Cardiac muscle cell (in vitro differentiated cells and primary cell): ENCODE measurements around the gene AMPD3. TPM values are rescaled to one million over a fixed set of nuclear protein-coding genes. Genes with fewer than 3 reads are reported as not detected.

ENCODE experiments used
- DNase-seq, 2 donors: peaks; one replicate each; pipeline versions ENCODE4 v3.0.0 to v3.0.0-alpha.2; 2010 to 2017; ENCODE audit warnings: low read depth in 1 of 2, low spot score in 1 of 2
- H3K27ac ChIP-seq: fragments of 200-600 bp; sonication (generic); 2 replicates; pipeline ENCODE4 v1.5.1; 2016
- H3K27me3 ChIP-seq: fragments of 200-600 bp; sonication (generic); 2 replicates; pipeline ENCODE4 v1.6.0; 2016; ENCODE audit warnings: control low read depth
- H3K36me3 ChIP-seq: fragments of 200-600 bp; sonication (generic); 2 replicates; pipeline ENCODE4 v1.5.1; 2016; ENCODE audit warnings: control low read depth
- H3K4me1 ChIP-seq: fragments of 200-600 bp; sonication (generic); 2 replicates; pipeline ENCODE4 v1.8.1; 2017; ENCODE audit warnings: low read depth, mild to moderate bottlenecking, mixed run types
- H3K4me3 ChIP-seq: fragments of 200-600 bp; sonication (generic); 2 replicates; pipeline ENCODE4 v1.5.1; 2016; ENCODE audit warnings: mild to moderate bottlenecking
- H3K9me3 ChIP-seq: fragments of 200-600 bp; sonication (generic); 2 replicates; pipeline ENCODE4 v1.5.1; 2017; ENCODE audit warnings: low read depth, mild to moderate bottlenecking, control low read depth
- polyA plus RNA-seq: library from polyadenylated mRNA; unstranded; fragments of >200 nt; fragmentation: Nextera tagmentation; extraction: Ambion mirVana; gene quantifications from 2 replicates; pipeline ENCODE4 v1.2.1, GENCODE V29; 2016
- total RNA-seq: library from RNA; depleted of rRNA; stranded (reverse); fragments of >200 nt; gene quantifications from 2 replicates; pipeline ENCODE4 v1.2.3, GENCODE V29; 2016
- TF ChIP-seq, protein P1 (sequence below): IDR thresholded peaks from 2 replicates; pipeline ENCODE4 v1.5.1; 2012; ENCODE audit warnings: low read depth, mild to moderate bottlenecking, low read length

The AMPD3 gene
- total and polyA plus RNA-seq, 2 experiments from 2014 or later = 2.9 to 3.3 TPM

- H3K27ac ChIP-seq = no peak overlapping the region
- H3K27me3 ChIP-seq = peaks cover 59% of the 10 kb centered on the region
- H3K36me3 ChIP-seq = no peaks in the 10 kb centered on the region
- H3K9me3 ChIP-seq = no peaks in the 10 kb centered on the region
- peaks cover 15% of the 10 kb centered on the region for H3K4me1 ChIP-seq
- peak; percentile 41 to 50 for DNase-seq
- TF ChIP-seq, protein P1, sequence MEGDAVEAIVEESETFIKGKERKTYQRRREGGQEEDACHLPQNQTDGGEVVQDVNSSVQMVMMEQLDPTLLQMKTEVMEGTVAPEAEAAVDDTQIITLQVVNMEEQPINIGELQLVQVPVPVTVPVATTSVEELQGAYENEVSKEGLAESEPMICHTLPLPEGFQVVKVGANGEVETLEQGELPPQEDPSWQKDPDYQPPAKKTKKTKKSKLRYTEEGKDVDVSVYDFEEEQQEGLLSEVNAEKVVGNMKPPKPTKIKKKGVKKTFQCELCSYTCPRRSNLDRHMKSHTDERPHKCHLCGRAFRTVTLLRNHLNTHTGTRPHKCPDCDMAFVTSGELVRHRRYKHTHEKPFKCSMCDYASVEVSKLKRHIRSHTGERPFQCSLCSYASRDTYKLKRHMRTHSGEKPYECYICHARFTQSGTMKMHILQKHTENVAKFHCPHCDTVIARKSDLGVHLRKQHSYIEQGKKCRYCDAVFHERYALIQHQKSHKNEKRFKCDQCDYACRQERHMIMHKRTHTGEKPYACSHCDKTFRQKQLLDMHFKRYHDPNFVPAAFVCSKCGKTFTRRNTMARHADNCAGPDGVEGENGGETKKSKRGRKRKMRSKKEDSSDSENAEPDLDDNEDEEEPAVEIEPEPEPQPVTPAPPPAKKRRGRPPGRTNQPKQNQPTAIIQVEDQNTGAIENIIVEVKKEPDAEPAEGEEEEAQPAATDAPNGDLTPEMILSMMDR = peak; percentile 56
- H3K4me3 ChIP-seq = peak overlapping the region; percentile 31
These were observed 4.3 kb upstream of the AMPD3 start for GRCh38 chr11:10450462-10451425.

DNA sequence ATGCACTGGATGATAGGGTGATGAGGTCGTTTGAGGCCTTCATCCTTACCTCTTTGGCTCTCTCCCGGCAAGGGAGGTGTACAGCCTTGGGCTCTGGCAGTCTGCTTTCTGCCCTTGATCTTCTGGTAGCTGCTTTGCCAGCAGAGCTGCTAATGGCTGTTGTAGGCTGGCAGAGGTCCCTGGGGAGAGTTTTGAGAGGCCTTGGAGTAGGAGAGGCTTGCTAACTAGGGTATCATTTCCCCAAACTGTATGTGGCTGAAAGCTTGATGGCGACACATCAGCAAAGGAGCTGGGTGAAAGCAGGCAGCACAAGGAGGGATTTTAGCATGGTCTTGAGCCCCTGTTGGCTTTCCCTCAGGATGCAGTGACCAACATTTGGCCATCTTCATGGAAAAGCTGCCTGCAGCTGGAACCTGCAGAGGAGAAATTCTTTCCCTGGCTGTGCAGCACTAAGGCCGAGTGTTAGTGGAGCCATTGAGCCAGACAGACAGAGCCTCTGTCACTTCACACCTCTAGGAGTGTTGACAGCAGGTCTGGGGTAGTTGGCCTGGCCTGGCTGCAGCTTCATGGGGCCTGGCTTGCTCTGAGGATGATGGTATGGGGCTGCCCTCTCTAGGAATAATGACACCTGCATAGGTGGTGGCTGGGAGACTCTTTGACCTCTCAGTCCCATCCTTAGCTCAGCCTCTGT is 3.5 kb upstream of the AMPD3 start:
- no peaks in the 10 kb centered on the region for H3K36me3 ChIP-seq
- H3K4me1 ChIP-seq = peaks cover 21% of the 10 kb centered on the region
- TF ChIP-seq, protein P1 = no peak
- DNase-seq = peak in 1 of 2 donors; percentile 72
- H3K27me3 ChIP-seq = peaks cover 56% of the 10 kb centered on the region
- H3K9me3 ChIP-seq = no peaks in the 10 kb centered on the region
- no peak overlapping the region for H3K27ac ChIP-seq
- no peak overlapping the region for H3K4me3 ChIP-seq

- TF ChIP-seq, protein P1 = no peak
- Histone ChIP-seq H3K27ac (no peak overlapping the region), H3K27me3 (peaks cover 52% of the 10 kb centered on the region), H3K36me3 (no peaks in the 10 kb centered on the region), H3K4me1 (peaks cover 23% of the 10 kb centered on the region), H3K9me3 (no peaks in the 10 kb centered on the region), H3K4me3 (no peak overlapping the region)
- no peak for DNase-seq
These were observed 2.8 kb upstream of the AMPD3 start for GRCh38 chr11:10452211-10452767.

DNA sequence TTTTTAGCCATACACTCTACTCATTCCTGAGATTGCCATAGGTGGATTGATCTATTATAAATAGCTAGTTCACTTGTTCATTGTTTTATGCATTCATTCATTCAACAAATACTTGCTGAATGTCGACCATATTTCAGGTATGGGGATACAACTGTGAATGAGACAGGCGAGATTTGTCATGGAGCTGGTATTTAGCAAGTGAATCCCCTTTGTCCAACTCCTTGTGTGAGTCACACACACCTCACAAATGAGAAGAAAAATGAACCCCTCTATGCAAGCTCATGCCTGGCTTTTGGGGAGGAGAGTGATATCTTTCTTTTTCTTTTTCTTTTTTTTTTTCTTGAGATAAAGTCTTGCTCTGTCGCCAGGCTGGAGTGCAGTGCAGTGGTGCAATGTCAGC is 1.8 kb upstream of the AMPD3 start:
- no peak overlapping the region for H3K4me3 ChIP-seq
- TF ChIP-seq, protein P1 = no peak
- no peak overlapping the region for H3K27ac ChIP-seq
- H3K27me3 ChIP-seq = peaks cover 42% of the 10 kb centered on the region
- H3K9me3 ChIP-seq = no peaks in the 10 kb centered on the region
- H3K4me1 ChIP-seq = peaks cover 23% of the 10 kb centered on the region
- H3K36me3 ChIP-seq = no peaks in the 10 kb centered on the region
- no peak for DNase-seq

DNA sequence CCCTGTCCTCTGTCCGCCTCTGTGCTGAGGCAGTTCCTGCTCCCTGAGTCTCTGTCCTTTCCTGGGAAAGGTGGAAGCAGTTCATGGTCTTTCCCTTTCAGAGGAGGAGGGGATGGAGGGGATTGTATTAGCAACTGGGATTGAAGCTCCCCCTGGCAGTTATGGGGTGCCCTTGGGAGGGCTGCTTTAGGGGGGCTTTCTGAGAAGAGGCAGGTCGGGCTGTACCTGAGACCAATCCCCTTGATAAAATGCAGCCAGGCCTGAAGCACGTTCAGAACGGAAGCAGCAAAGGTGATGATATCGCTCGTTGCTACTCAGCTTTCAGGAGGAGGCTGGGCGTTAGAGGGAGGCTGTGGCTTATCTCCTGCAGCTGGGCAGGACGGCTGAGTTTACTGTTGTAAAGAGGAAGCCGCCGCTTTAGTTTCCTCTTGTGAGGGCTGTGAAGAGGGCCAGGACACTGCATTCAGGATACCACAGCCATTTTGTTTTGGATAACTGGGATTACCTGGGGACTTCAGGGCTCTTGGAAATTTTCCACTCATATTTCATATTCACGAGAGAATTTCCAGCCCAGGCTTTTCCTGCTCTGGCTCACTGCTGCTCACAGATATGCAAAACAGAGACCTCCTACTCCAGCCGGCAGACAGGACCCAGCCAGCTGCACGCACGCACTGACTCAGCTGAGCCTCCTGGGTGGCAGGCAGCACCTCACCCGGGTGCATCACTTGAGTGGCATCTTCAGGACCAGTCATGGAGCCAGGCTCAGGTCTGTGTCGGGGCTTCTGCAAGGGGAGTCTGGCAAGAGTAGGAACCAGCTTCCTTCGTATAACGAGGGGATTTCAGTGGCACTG is 798 bp downstream of the AMPD3 start:
- Histone ChIP-seq H3K36me3 (no peaks in the 10 kb centered on the region), H3K27ac (no peak overlapping the region), H3K9me3 (no peaks in the 10 kb centered on the region), H3K4me1 (peaks cover 30% of the 10 kb centered on the region), H3K4me3 (no peak overlapping the region), H3K27me3 (peaks cover 22% of the 10 kb centered on the region)
- TF ChIP-seq, protein P1 = no peak
- DNase-seq = peak; percentile 66 to 67
